Aorta (tissue), 5 donors: ENCODE results near the gene CYTH3. TPM values are rescaled to one million over a fixed set of nuclear protein-coding genes. Genes with fewer than 3 reads are reported as not detected.

Experiments used
- ATAC-seq: fragments of 200-7000 bp; cut with Tn5 transposase; one replicate; pipeline ENCODE4 v1.9.1; 2022; ENCODE audit warnings: moderate library complexity; ENCODE audit not compliant: low FRiP score
- DNase-seq, 2 donors: peaks; one replicate each; pipeline ENCODE4 v3.0.0-alpha.2; 2020
- H3K27ac ChIP-seq, 2 donors: one replicate each; pipeline ENCODE4 v1.5.1; 2013; ENCODE audit warnings: low read length in 2 of 2, mild to moderate bottlenecking in 2 of 2, moderate library complexity in 2 of 2, control low read depth in 1 of 2, inconsistent platforms in 1 of 2, low read depth in 1 of 2
- H3K27me3 ChIP-seq, 2 donors: one replicate each; pipeline ENCODE4 v1.6.1; 2013; ENCODE audit warnings: control low read depth in 1 of 2, low read length in 1 of 2, mild to moderate bottlenecking in 1 of 2, moderate library complexity in 1 of 2; ENCODE audit not compliant: insufficient read depth in 2 of 2, control insufficient read depth in 1 of 2
- H3K36me3 ChIP-seq, 2 donors: one replicate each; pipeline ENCODE4 v1.6.1; 2013; ENCODE audit warnings: control low read depth in 1 of 2, low read length in 1 of 2, mild to moderate bottlenecking in 1 of 2; ENCODE audit not compliant: insufficient read depth in 2 of 2, control insufficient read depth in 1 of 2
- H3K4me1 ChIP-seq, 2 donors: one replicate each; pipeline ENCODE4 v1.6.1; 2013; ENCODE audit warnings: low read length in 2 of 2, control low read depth in 1 of 2, mild to moderate bottlenecking in 1 of 2, moderate library complexity in 1 of 2; ENCODE audit not compliant: insufficient read depth in 2 of 2, control insufficient read depth in 1 of 2
- H3K4me3 ChIP-seq, 2 donors: one replicate each; pipeline ENCODE4 v1.5.1; 2013; ENCODE audit warnings: low read length in 2 of 2, control low read depth in 1 of 2, mild to moderate bottlenecking in 1 of 2
- H3K9me3 ChIP-seq: one replicate; pipeline ENCODE4 v1.6.1; 2013; ENCODE audit warnings: mild to moderate bottlenecking, low read length; ENCODE audit not compliant: control insufficient read depth
- WGBS, 2 donors: extraction: QIAGEN DNeasy Blood & Tissue Kit; methylation state at CpG; one replicate each; pipeline ENCODE4 v1.1.7; 2013; 5-methylcytosine and 5-hydroxymethylcytosine counted together
- intact Hi-C, 2 donors: fragments of 100-400 bp; cut with DNase I; formaldehyde crosslinking; loops; one replicate each; pipeline versions ENCODE4 v1.14.2 to v1.15.0; 2022
- polyA plus RNA-seq, 2 donors: library from polyadenylated mRNA; stranded (reverse); fragments of 200-250 nt; gene quantifications; one replicate each; pipeline ENCODE4 v1.2.3, GENCODE V29; 2013
- total RNA-seq, 2 donors: library from RNA; stranded (reverse); fragmentation: NEBNext Ultra II Directional; extraction: Animal tissue kit (Norgen Biotek cat#: 25700); gene quantifications; one replicate each; pipeline ENCODE4 v1.2.1, GENCODE V29; 2021
- donor health status: healthy with polysubstance abuse.
- donor health status: Bipolar disorder and iron deficiency.
- donor health status: DM: no; HTN: no; CAD: no.
- donor health status: DM: no; HTN: no; CAD: no.
- donor health status: DM: yes; HTN: yes; CAD: no.

CYTH3 gene
- total and polyA plus RNA-seq, 4 donors: 20.2 to 63.7 (median 49.0) TPM

DNA sequence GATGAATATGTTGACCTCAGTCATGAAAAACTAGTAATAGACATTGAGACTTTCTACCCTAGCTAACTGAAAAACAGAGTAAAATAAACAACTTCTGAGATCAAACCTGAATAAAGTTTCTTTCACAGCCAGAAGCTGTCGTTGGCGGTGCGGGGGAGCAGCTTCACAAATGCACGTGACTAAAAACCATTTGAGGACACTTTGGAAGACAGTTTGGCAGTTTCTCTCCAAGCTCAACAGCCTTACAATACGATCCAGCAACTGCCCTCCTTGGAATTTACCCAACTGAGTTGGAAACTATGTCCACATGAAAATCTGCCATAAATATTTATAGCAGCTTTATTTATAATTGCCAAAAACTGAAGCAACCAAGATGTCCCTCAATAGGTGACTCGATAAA, 63.1 kb downstream of the CYTH3 start:
- no peak overlapping the region for H3K4me3 ChIP-seq
- H3K27me3 ChIP-seq: no peaks in the 10 kb centered on the region
- H3K9me3 ChIP-seq: no peaks in the 10 kb centered on the region
- H3K27ac ChIP-seq: no peak overlapping the region
- 1 to 6% methylated on average over 6 of the region's 6 CpGs for WGBS, 2 donors
- DNase-seq (no peak), ATAC-seq (no peak)
- intact Hi-C loops: no loop called here
- no peaks in the 10 kb centered on the region for H3K36me3 ChIP-seq
- peaks cover 11 to 14% of the 10 kb centered on the region in 2 donors for H3K4me1 ChIP-seq

DNA sequence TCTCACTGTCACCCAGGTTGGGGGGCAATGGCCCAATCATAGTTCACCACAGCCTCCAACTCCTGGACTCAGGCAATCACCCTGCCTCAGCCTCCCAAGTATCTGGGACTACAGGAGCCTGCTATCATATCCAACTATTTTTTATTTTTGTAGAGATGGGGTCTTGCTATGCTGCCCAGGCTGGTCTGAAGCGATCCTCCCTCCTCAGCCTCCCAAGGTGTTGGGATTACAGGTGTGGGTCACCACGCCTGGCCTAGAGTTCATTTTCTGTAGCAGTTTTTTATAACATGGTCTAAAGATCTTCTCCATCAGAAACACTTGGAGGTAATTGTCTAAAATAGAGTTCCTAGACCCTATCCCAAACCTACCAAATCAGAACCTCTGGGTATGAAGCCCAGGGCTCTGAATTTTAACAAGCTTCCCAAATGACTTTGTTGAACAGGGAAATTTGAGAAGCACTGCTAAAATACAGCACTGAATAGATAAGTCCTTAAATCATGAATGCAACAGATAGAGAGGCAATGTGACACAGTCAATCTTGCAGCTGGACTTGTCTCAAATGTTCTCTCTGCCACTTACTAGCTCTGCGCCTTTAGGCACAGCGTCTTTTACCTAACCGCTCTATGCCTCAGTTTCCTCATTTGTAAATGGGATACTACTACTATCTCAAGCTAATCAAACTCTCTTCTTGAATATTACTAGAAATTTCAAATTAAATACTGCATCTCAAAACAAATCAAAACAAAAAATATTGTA, 63.7 kb downstream of the CYTH3 start:
- DNase-seq (no peak), ATAC-seq (no peak)
- no peak overlapping the region for H3K4me3 ChIP-seq
- H3K27ac ChIP-seq: no peak overlapping the region
- intact Hi-C loops: no loop called here
- no peaks in the 10 kb centered on the region for H3K9me3 ChIP-seq
- peaks cover 11 to 14% of the 10 kb centered on the region in 2 donors for H3K4me1 ChIP-seq
- whole genome bisulfite sequencing, 2 donors: 96 to 97% methylated on average over 5 of the region's 5 CpGs
- no peaks in the 10 kb centered on the region for H3K36me3 ChIP-seq
- no peaks in the 10 kb centered on the region for H3K27me3 ChIP-seq

DNA sequence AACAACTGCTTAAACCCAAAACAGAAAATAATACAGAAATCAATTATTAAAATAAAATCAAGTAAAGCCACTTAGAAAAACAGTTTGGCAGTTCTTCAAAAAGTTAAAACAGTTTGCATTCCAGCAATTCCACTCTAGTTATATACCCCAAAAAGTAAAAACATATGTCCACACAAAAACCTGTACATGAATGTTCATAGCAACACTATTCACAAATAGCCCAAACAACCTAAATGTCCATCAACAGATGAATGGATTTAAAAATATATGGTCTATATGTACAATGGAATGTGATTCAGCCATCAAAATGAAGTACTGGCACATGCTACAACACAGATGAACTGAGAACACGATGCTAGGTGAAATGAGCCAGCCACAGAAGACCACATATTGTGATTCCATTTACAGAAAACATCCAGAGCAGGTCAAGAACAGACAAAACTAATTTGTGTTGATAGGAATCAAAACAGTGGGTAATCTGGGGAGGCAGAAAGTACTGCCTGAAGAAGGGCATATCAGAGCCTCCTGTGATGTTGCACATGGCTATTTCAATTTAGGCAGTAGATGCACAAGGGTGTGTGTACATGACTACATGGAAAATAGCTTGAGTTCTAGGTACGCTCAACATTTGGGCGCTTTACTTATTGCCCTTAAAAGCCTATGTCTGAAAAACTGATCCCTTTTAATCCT, 66.3 kb downstream of the CYTH3 start:
- no peak overlapping the region for H3K4me3 ChIP-seq
- no peaks in the 10 kb centered on the region for H3K9me3 ChIP-seq
- H3K36me3 ChIP-seq: no peaks in the 10 kb centered on the region
- 47 to 54% methylated on average over 3 of the region's 3 CpGs for WGBS, 2 donors
- DNase-seq (no peak), ATAC-seq (no peak)
- peaks cover 8 to 14% of the 10 kb centered on the region in 2 donors for H3K4me1 ChIP-seq
- intact Hi-C loops: loop anchor here in 1 of 2 donors (2.0 kb wide), 1 partner anchor 21 kb away; no protein-coding TSS in a partner anchor
- no peaks in the 10 kb centered on the region for H3K27me3 ChIP-seq
- no peak overlapping the region for H3K27ac ChIP-seq

DNA sequence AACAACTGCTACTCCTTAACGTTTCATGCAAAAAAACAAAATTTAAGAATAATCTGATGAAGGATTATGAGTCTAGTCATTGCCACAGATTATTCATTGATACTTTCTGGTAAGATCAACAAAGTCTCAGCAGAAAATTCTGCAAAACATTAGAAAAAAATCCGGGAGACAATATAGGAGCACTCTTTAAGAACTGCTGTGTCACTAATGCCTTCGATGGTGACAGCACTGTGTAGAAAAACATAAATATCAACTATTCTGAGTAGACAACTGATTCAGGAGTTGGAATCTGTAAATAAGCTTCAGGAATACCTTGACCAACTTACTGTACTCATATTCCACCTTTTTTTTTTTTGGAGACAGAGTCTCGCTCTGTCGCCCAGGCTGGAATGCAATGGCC, 69.0 kb downstream of the CYTH3 start:
- H3K9me3 ChIP-seq: no peaks in the 10 kb centered on the region
- no peaks in the 10 kb centered on the region for H3K27me3 ChIP-seq
- intact Hi-C loops: no loop called here
- ATAC-seq: no peak
- DNase-seq: no peak
- no peaks in the 10 kb centered on the region for H3K36me3 ChIP-seq
- WGBS, 2 donors: 89% methylated on average over 5 of the region's 5 CpGs
- H3K4me1 ChIP-seq: peaks cover 9 to 11% of the 10 kb centered on the region in 2 donors
- H3K4me3 ChIP-seq: no peak overlapping the region
- H3K27ac ChIP-seq: no peak overlapping the region

DNA sequence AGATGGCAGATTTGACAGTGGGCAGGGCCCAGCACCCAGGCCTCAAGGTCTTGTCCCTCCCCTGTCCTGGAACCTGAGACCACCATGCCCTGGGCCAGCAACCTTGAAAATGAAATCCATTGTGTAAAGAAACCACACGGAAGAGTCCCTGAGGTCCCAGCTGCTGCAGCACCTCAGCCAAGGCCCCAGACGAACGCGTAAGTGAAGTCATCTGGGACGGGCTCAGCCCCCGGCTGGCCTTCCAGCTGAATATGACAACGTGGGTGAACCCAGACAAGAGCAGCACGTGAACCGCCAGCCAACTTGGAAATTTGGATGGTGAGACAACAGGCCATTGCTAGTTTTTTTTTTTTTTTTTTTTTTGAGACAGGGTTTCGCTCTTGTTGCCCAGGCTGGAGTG, 70.3 kb downstream of the CYTH3 start:
- intact Hi-C loops: no loop called here
- H3K27ac ChIP-seq: no peak overlapping the region
- no peak for DNase-seq
- H3K4me1 ChIP-seq: peaks cover 9 to 11% of the 10 kb centered on the region in 2 donors
- no peak for ATAC-seq
- no peaks in the 10 kb centered on the region for H3K27me3 ChIP-seq
- no peaks in the 10 kb centered on the region for H3K9me3 ChIP-seq
- WGBS, 2 donors: 54 to 64% methylated on average over 9 to 10 of the region's 10 CpGs
- no peak overlapping the region for H3K4me3 ChIP-seq
- no peaks in the 10 kb centered on the region for H3K36me3 ChIP-seq

DNA sequence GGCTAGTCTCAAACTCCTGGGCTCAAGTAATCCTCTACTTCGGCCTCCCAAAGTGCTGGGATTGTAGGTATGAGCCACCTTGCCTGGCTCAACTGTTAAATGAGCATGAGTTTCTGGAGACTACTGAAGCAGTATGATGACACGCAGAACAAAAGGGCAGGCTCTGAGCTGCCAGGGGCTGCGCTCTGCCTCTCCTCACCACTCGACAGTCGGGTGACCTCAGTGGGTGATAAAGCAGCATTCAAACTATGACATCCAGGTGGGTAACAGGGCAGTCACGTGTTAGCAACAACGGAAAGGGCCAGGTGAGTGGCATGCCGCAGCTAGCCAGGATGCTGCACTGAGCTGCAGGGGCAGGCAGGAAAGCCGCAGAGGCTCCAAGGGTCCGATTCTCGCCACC, 71.5 kb downstream of the CYTH3 start:
- intact Hi-C loops: no loop called here
- Histone ChIP-seq H3K4me1 (peaks cover 4 to 7% of the 10 kb centered on the region in 2 donors), H3K27ac (no peak overlapping the region), H3K27me3 (no peaks in the 10 kb centered on the region), H3K4me3 (no peak overlapping the region), H3K36me3 (no peaks in the 10 kb centered on the region), H3K9me3 (no peaks in the 10 kb centered on the region)
- WGBS, 2 donors: 93 to 94% methylated on average over 11 of the region's 11 CpGs
- no peak for ATAC-seq
- DNase-seq: no peak

DNA sequence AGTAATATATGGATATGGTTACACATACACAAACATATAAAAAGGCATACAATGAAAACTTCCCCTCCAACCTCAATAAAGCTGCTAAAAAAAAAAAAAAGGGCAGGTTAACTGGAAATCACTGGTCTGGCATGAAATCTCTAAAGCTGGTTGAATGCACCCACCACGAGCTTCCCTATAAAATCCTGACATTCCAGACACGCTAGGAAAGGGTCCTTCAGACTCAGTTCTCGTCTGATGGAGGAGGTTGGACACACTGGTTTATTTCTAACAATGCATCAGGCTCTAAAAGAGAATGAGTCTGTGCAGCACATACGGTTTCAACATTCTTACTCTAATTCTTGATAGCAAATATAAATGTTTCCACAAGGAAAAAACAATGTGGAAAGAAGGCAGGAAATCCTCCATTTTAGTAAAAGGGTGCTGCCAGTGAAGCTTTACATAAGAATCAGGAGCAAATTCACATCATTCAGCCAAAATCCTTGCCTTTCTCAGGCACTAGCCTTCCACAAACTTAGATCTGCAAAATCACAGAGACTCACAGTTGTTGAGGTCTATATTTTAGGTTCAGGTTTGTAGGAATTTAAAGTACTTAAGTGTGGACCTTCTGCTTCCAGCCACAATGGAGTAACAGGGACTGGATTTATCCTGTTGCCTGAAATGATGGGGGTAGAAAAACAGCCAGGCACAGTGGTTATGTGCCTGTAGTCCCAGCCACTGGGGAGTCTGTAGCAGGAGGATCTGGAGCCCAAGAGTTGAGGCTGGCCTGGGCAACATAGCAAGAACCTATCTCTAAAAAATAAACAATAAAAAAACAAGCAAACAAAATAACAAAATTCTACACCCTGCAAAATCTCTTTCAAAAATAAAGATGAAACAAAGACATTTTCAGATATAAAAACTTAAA, 73.5 kb downstream of the CYTH3 start:
- Histone ChIP-seq H3K4me1 (peaks cover 2 to 7% of the 10 kb centered on the region in 2 donors), H3K27me3 (no peaks in the 10 kb centered on the region), H3K27ac (no peak overlapping the region), H3K9me3 (no peaks in the 10 kb centered on the region), H3K4me3 (no peak overlapping the region), H3K36me3 (no peaks in the 10 kb centered on the region)
- no peak for ATAC-seq
- no peak for DNase-seq
- 12 to 20% methylated on average over 4 of the region's 4 CpGs for WGBS, 2 donors
- intact Hi-C loops: no loop called here

DNA sequence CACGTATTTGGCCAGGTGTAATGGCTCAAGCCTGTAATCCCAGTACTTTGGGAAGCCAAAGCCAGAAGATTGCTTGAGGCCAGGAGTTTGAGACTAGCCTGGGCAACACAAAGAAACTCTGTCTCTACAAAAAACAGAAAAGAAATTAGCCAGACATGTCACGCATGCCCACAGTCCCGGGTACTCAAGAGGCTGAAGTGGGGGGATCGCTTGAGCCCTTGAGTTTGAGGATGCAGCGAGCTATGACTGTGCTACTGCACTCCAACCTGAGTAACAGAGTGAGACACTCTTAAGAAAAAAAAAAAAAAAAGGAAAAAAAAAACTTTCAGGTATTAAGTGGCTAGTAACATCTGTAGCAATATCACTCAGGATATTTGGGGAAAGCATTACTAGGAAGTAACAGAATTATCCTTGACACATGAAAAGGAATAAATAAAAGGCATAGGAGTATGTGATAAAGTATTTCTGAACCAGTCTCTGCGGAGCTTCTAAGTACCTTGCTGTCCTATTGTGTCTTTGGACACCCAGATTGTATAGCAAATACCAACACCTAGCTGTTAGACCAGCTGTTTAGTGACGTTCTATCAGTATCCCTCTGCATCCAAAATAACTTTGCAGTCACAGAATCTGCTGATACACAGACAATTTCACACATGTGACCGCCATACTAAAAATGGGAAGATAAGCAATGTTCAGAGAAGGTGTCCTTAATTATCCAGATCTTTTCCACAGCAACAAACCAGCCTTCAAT, 74.4 kb downstream of the CYTH3 start:
- 84 to 86% methylated on average over 8 of the region's 8 CpGs for WGBS, 2 donors
- Histone ChIP-seq H3K36me3 (no peaks in the 10 kb centered on the region), H3K27me3 (no peaks in the 10 kb centered on the region), H3K4me1 (peaks cover 2 to 7% of the 10 kb centered on the region in 2 donors), H3K27ac (no peak overlapping the region), H3K9me3 (no peaks in the 10 kb centered on the region), H3K4me3 (no peak overlapping the region)
- DNase-seq (no peak), ATAC-seq (no peak)
- intact Hi-C loops: no loop called here
